GM19238 (cell line): ENCODE results near the gene KTI12.
"Not testable (repeated sequence)": the region's sequence is repeated elsewhere in the genome, so short reads cannot be mapped to it uniquely, and the experiment has no call there.

ENCODE experiments used
- DNase-seq: peaks from one replicate; pipeline ENCODE4 v3.0.0; 2011; ENCODE audit warnings: low spot score; ENCODE audit not compliant: insufficient read length

Gene KTI12

DNA sequence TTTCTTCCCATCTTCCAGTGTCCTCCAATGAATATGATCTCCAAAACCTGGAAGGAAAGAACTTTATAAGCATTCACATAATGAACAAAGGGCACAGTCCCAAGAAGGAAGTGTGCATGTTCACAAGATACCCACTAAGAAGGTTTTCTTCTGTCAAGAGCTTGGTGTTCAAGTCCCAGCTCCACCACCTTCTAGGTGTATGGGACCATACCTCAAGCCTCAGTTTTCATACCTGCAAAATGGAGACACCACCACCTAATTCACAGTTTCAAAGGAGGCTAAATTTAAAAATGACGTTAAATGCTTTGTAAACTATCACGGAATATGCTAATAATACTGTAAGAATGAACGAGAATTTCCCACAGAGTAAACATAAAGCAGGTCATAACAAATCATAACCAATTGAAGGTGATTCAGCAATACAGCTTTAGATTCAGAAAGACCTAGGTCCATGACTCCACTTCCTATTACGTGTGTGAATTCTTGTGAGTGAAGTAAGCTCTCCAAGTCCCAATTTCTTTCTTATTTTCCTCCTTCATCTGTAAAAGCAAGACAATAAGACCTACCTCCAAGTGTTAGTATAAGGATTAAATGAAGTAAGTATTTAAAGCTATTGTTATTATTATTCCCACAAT lies 8.1 kb upstream of the KTI12 start:
- DNase-seq: no peak

DNA sequence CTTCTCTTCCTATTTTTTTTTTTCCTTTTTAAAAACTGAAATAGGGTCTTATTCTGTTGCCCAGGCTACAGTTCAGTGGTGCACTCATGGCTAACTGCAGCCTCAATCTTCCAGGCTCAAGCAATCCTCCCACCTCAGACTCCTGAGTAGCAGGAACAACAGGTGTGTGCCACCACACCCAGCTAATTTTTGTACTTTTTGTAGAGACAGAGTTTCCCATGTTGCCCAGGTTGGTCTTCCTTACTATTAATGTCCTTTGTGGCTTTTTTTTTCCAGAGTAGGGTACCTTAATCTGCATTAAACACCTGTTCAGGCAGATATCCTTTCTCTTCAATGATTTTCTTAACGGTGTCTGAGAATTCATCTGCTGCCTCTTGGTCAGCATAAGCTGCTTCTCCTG lies 4.3 kb upstream of the KTI12 start:
- DNase-seq: no peak

DNA sequence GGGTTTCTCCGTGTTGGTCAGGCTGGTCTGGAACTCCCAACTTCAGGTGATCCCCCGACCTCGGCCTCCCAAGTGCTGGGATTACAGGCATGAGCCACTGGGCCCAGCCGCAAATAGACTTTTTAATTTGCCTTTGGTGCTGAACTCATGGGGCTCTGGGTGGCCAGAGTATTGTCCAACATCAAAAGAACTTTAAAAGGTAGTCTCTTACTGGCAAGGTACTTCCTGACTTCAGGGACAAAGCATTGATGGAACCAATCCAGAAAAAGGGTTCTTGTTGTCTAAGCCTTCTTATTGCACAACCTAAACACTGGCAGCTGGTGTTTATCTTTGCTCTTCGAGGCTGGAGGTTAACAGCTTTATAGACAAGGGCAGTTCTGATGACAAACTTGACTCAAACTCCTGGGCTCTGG lies 3.8 kb upstream of the KTI12 start:
- no peak for DNase-seq

DNA sequence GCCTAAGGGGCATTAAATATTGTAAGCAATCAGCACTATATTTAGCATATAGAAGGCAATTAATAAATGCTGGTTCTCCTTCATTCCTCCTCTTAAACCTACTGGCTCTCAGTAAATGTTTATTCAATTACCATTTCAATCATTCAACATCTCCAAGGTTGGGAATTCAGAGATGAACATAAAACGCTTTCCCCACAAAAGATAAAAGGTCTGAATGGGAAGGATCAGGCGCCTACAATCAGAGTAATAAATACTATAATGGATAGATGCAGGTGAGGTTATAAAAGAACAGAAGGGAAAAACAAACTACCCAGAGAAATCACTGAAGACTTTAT lies 407 bp upstream of the KTI12 start:
- no peak for DNase-seq

DNA sequence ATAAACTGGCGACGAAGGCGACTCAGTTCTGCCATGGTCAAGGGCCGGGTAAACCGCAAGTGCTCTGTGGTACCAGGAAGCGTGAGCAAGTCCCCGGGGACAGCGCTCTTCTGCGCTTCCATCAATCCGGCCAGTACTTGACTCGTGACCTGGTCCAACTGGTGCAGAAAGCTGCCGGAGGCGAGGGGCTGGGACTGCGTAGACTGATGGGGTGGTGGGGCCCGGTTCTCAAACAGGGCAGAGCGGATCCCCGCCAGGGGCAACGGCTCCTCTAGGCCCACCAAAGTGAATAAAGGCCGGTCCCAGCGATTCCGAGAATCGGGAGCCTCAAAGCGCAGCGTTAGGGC lies 852 bp downstream of the KTI12 start:
- no peak for DNase-seq

DNA sequence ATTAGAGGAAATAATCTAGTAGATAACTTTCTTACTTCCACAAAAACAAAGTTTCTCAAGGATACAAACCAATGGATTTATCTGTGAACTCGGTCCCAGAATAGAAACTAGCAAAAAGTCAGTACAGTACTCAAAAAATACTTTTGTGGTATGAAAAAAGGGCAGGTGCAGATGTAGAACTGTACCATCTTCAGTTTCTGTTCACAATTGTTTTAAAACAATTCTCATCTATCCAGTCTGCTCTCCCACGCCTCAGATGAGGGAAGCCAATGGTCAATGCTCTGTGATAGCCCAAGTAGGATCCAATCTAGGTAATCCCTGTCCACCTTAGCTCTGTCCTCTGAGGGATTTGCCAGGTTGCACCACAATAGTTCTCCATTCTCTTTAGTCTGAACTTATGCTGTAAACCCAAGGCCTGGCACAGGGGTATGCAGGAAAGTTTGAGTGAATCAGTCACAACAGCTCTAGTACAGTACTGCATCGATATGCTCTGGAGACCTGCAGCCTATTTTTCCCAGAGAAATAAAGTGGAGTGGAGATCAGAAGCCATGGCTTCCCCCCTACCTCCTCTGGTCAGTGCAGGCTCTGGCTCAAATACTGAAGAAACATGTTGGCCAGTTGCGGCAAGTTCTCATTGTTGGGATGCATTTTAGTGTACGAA lies 1.4 kb downstream of the KTI12 start:
- DNase-seq: no peak

DNA sequence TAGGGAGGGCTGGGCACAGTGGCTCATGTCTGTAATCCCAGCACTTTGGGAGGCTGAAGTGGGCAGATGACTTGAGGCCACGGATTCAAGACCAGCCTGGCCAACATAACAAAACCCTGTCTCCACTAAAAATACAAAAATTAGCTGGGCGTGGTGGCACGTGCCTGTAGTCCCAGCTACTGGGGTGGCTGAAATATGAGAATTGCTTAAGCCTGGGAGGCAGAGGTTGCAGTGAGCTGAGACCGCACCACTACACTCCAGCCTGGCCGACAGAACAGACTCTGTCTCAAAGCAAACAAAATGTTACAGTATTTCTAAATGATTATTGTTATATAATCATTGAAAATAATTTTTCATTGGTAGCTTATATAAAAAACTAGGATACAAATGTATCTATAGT lies 4.8 kb downstream of the KTI12 start:
- DNase-seq: not testable (repeated sequence)

DNA sequence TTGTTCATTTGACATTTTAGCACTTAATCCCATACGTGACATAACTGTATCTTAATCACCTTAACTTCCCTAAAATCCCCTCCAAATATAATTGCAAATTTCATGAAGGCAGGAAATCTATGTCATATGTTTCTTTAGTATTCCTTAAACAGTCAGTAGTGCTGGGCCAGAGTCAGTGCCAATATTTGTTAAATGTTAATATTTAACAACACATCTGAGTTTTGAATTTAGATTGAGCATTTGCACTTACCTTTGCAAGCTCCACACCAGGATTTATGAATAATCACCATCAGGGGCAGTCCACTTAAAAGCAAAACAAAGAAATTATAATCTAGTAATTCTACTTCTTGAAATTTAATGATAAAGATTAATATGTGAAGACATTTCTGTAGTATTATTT lies 5.3 kb downstream of the KTI12 start:
- DNase-seq: no peak

DNA sequence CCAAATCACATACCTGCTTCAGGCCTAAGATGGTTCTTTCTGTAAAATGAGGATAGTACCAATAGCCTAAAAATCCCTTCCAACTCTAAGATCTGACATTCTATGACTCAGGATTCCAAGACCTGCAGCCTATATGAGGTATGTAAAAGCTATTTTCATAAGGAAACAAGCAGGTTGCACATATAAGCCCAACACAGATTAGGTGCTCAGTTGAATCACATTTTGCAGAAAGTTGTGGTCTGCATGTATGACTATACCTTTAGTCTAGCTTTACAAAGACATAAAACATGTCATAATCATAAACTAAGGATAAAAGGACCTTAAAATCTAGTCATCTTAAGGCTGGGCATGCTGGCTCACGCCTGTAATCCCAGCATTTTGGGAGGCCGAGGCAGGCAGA lies 7.3 kb downstream of the KTI12 start:
- no peak for DNase-seq

DNA sequence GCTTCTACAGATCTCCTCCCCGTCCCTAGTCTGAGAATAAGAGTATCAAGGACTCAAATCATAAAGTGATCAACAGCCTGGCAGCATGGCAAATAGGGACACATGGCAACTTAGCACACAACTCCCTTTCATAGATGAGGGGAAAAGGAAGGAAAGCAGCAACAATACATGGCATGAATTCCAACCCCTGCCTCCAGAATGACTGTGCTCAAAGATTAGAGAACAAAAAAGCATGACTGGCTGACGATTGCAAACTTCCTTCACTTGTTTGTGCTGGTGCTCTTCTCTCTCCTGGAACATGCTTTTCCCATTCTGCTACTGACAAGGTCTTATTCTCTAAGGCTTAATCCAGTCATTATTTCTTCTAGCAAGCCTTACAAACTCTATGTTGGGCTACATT lies 11.5 kb downstream of the KTI12 start:
- no peak for DNase-seq

DNA sequence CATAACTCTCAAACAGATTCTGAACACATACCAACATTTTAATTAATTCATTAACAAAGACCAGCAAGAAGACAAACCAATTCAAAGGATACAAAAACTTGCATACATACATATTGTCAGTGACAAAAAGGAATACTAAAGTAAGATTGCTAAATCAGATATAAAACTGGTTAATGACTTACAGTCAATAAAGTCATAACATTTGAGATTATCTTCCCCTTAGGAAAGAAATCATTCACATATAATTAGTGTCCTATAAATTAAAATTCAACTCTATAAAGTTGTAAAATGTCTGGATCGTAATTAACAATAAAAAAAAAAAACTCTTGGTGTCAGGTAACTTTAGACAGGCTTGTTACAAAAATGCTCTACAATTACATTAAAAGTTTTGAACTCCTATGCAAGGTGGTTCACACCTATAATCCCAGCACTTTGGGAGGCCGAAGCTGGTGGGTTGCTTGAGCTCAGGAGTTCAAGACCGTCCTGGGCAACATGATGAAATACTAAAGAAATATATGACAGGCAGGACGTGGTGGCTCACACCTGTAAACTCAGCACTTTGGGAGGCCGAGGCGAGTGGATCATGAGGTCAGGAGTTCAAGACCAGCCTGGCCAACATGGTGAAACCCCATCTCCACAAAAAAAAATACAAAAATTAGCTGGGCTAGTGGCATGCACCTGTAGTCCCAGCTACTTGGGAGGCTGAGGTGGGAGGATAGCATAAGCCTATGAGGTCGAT lies 25.4 kb downstream of the KTI12 start:
- DNase-seq: no peak

DNA sequence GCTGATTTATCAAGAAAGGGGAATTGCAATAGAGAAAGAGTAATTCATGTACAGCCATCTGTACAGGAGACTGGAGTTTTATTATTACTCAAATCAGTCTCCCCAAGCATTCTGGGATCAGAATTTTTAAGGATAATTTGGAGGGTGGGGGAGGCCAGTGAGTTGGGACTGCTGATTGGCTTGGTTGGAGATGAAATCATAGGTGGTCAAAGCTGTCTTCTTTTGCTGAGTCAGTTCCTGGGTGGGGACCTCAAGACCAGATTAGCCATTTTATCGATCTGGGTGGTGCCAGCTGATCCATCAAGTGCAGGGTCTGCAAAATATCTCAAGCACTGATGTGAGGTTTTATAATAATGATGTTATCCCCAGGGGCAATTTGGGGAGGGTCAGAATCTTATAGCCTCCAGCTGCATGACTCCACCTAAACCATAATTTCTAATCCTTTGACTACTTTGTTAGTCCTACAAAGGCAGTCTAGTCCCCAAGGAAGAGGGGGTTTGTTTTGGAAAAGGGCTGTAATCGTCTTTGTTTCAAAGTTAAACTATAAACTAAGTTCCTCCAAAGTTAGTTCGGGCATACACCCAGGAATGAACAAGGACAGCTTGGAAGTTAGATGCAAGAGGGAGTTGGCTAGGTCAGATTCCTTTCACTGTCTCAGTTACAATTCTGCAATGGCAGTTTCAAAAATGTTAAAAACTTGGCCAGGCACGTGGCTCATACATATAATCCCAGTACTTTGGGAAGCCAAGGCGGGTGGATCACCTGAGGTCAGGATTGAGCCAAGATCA lies 26.2 kb downstream of the KTI12 start:
- no peak for DNase-seq

DNA sequence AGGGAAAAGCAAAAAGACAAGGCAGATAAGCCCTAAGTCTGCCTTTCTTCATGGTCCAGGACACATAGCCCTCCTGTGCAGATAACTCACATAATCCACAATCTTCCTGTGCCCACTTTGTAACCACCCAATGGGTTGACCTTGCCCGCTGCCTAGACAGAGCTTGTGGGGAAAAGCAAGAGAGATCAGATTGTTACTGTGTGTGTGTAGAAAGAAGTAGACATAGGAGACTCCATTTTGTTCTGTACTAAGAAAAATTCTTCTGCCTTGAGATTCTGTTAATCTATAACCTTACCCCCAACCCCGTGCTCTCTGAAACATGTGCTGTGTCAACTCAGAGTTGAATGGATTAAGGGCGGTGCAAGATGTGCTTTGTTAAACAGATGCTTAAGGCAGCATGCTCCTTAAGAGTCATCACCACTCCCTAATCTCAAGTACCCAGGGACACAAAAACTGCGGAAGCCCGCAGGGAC lies 27.5 kb downstream of the KTI12 start:
- DNase-seq: not testable (repeated sequence)

DNA sequence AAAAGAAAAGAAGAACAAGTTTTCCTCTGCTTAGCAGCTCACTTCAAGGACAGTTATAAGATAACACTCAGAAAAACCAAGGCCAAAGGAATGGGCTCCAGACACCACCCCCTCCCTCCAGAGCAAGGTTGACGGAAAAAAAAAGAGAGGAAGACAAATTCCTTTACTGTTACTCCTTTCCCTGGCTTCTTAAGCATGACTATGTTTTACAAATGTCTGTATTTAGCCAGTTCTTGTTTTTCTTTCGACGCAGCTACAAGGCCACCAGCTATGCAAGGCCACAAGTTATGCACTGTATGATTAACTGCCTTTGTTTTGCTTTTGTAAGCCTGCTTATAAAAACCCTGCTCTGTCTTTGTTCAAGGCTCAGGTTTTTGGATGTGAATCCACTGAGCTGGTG lies 28.1 kb downstream of the KTI12 start:
- not testable (repeated sequence) for DNase-seq

DNA sequence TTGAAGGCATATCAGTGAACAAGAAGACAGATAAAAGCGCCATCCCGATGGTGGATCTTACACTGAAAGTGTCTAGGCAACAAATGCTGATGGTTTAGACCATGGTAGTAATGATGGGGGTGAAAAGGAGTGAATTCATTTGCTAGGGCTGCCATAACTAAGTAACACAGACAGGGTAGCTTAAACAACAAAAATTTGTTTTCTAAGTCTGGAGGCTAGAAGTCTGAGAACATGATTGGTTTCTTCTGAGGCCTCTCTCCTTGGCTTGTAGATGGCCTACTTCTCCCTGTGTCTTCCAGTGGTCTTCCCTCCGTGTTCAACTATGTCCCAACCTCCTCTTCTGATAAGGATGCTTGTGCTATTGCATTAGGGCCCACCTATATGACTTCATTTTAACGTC lies 29.7 kb downstream of the KTI12 start:
- no peak for DNase-seq

DNA sequence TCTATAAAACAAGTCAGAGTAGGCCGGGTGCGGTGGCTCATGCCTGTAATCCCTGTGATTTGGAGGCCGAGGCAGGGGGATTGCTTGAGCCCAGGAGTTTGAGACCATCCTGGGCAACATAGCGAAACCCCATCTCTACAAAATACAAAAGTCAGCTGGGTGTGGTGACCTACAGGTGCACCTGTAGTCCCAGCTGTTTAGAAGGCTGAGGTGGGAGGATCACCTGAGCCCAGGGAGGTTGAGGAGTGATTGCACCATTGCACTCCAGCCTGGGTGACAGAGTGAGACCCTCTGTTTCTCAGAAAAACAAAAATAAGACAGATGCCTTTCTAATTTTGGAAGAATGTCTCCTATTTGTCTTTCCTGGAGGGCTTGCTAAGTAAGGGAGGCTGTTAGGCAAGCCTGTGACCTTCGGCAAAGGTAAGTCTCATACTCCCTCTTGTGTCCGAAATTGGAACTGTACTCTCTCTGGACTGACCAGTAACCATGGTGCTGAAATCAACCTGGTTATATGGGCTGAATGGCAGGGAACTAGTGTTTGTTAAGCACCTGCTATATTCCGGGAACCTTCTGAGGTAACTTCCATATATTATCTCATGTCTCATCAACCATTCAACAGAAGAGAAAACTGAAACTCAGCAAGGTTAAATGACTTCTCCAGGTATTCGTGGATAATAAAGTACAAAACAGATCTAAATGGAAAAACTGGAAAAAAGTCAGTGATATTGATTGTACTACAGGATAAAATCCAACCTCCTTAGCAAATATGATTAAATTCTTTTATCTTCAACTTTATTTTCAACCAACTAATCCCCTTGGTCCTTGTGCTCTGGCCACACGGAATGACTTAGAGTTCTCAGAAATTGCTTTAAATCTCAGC lies 31.3 kb downstream of the KTI12 start:
- DNase-seq: peak; percentile 60

DNA sequence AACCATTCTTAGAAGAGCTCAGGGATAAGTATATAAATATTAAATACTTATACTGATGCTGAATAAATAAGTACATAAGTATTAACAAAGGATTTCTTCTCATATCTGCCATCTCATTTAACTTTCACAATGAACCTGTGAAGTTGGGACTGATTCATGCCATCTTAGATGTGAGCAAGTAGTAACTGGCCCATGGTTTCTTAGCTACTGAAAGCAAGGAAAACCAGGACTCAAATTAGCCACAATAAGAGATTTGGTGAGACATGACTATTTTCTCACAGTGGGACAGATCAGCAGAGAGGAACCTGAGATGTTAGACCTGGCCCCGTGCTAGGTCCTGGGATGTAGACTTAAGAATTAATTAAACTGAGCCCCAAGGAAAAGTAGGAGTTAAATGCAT lies 34.9 kb downstream of the KTI12 start:
- DNase-seq: no peak

DNA sequence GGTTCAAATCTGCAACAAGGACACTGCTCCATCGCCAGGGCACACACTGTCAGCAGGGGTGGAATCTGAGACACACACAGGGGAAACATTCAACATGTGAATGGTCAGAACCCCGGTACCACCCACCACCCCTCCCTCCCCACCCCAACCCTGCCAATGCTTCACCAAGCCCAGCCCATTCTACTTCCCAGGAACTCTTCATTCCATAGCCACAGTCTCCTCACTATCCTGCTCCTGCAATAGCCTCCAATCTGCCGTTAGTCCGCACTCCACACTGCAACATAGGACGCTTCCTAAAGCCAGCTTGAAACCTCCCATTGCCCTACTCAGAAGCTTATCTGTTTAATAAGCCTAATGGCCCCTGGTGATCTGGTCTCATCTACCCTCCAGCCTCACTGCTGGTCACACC lies 35.6 kb downstream of the KTI12 start:
- no peak for DNase-seq

DNA sequence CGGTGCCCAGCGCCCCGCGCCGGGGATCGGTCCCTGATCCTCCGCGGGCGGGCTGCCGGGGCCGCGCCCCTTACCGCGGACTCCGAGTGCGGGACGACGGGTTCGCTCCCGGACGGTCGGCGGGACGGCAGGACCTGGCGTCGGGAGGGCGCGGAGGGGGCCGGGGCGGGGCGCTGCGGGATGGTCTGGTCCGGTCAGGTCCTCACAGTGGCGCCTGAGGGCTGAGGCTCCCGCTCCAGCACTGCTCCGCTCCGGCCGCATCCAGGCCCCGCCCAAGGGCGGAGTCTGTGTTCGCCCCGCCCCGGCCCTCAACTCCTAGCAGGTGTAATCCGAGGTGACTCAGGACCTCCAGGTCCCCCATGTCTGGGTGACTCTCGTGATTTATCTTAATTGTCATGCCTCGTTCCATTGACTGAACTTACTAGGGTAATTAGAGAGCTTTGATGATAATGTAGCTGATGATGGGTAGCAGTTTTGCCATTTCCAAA lies 43.1 kb downstream of the KTI12 start, which contains the start of gene RAB3B:
Gene RAB3B, minus strand, starts transcription at position 223 of the 488 bp plus-strand sequence. CDS start 13,583 bp downstream, outside the sequence.
- DNase-seq: peak; percentile 52

DNA sequence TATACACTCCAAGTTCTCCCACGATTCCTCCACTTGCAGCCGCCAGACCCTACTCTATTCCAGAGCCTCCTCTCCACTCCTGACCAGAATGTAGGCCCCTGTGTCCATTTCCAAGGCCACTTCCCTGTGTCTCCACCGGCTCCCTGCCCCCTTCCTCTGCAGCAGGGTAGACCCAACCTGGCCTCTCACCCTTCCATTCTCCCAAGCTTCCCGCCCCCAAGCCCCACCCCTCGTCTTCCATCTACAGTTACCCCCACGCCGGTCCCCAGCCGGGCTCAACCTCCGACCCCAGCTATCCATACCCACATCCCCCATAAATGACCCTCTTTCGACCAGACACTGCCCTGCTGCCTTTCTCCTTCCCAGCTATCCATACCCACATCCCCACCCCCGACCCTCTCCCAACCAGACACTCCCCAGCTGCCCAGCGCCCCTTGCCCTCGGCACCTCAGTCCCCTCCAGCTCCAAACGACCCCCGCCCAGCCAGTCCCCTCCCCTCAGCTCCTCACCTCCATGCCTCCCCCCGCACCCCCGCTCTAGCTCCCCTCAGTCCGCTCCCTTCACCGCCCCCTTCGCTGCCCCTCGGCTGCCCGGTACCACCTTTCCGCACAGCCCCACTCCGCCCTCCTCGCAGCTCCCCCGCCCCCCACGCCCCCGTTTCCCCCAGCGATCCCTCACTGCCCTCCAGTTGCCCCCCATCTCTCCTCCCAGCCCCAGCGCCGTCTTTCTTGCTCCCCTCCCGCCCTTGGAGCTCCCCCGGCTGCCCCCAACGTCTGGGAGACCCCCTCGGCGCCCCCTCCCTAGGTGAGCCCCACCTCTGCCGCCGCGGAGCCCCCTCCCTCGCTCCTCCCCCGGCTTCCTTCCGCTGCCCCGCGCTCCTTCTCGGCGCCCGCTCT lies 43.8 kb downstream of the KTI12 start:
- no peak for DNase-seq
